NCI-H82 treated with DMSO at 0.1 percent for 48 hours (cell line): ENCODE measurements around the gene EPN1.

Experiments used
- DNase-seq: peaks from one replicate; lab custom pipeline; 2025; ENCODE audit not compliant: unreplicated experiment; lab: John Stamatoyannopoulos, UW

The EPN1 gene

GRCh38 chr19:55646889-55647731, 27.9 kb upstream of the EPN1 start:
- peak; percentile 51 for DNase-seq

GRCh38 chr19:55647732-55648584, 27.1 kb upstream of the EPN1 start, which contains the start of gene CCDC106:
CCDC106 (plus strand) TSS chr19:55648212; CDS start chr19:55649047, 835 bp downstream.
- DNase-seq, result peak; percentile 55

GRCh38 chr19:55648585-55649267, 26.3 kb upstream of the EPN1 start:
- no peak for DNase-seq

- no peak for DNase-seq
These were observed 25.5 kb upstream of the EPN1 start for GRCh38 chr19:55649268-55650125.

- no peak for DNase-seq
These were observed 24.9 kb upstream of the EPN1 start for GRCh38 chr19:55650126-55650557.

GRCh38 chr19:55650602-55651230, 24.3 kb upstream of the EPN1 start:
- DNase-seq, result no peak

- DNase-seq, result no peak
These were observed 23.8 kb upstream of the EPN1 start for GRCh38 chr19:55651236-55651635.

- no peak for DNase-seq
These were observed 22.5 kb upstream of the EPN1 start for GRCh38 chr19:55652311-55653128.

- DNase-seq, result peak; percentile 99
These were observed 21.2 kb upstream of the EPN1 start for GRCh38 chr19:55653651-55654322.

- DNase-seq, result peak; percentile 94
These were observed 20.6 kb upstream of the EPN1 start for GRCh38 chr19:55654323-55654867.

- peak; percentile 85 for DNase-seq
These were observed 20.0 kb upstream of the EPN1 start, which contains the start of gene U2AF2 for GRCh38 chr19:55654868-55655647. U2AF2 (plus strand) TSS chr19:55655035; CDS start chr19:55655105, 70 bp downstream.

GRCh38 chr19:55655648-55656040, 19.4 kb upstream of the EPN1 start:
- no peak for DNase-seq

- DNase-seq, result no peak
These were observed 18.5 kb upstream of the EPN1 start for GRCh38 chr19:55656552-55656951.

- no peak for DNase-seq
These were observed 17.9 kb upstream of the EPN1 start for GRCh38 chr19:55656988-55657747.

GRCh38 chr19:55658846-55659459, 16.1 kb upstream of the EPN1 start:
- no peak for DNase-seq

- no peak for DNase-seq
These were observed 15.2 kb upstream of the EPN1 start for GRCh38 chr19:55659822-55660221.
